ENCODE results near the gene KLF17.
A peak's percentile ranks its signal among the peaks of the same experiment; 100 is the strongest.

KLF17 gene, protein sequence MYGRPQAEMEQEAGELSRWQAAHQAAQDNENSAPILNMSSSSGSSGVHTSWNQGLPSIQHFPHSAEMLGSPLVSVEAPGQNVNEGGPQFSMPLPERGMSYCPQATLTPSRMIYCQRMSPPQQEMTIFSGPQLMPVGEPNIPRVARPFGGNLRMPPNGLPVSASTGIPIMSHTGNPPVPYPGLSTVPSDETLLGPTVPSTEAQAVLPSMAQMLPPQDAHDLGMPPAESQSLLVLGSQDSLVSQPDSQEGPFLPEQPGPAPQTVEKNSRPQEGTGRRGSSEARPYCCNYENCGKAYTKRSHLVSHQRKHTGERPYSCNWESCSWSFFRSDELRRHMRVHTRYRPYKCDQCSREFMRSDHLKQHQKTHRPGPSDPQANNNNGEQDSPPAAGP

DNA sequence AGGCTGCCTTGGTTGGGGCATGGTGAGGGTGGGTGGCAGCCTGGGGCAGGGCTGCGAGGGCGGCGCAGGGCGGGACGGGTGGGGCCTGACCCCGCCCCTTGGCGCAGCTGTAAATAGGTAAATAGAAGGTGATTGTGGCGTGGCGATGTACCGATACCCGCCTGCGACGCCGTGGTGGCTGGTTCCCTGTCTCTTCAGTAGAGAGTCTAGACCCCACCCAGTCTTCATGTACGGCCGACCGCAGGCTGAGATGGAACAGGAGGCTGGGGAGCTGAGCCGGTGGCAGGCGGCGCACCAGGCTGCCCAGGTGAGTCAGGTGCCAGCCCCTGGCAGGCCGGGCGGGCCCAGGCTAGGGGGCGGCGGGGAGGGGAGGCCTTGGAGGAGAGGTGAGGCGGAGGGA is at the start of gene KLF17:
Gene KLF17, plus strand, starts transcription at position 140 of the 400 bp plus-strand sequence. Its CDS starts 87 bp downstream, at position 227.
- FAIRE-seq = no peak

DNA sequence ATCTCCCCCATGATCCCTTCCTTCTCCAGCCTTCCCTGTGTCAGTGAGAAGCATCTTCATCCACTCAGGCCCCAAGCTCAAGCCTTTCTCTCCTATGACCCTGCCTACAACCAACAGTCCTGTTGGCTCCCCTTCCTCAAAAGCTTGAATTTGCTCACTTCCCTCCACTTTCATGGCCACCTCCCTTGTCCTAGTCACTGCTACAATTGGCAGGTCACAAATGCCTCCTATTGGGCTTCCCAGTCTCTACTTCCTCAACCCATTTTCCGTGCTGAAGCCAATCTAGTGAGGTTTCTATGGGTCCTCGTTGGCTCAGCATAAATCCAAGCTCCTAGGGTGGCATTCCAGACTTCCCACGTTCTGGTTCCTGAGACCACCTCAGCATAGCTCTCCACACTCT is 47.2 kb upstream of the KLF17 start:
- FAIRE-seq = no peak

DNA sequence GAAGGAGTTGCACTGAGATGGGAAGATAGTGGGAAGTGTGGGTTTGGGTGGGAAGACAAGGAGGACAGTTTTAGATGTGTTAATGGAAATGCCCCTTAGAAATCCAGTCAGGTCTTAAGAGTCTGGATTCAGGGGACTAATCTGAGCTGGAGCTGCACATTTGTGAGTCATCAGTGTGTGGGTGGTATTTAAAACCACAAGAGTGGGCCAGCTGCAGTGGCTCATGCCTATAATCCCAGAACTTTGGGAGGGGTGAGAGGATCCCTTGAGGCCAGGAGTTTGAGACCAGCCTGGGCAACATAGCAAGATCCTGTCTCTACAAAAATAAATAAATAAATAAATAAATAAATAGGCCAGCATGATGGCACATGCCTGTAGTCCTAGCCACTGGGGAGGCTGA is 46.4 kb upstream of the KLF17 start:
- FAIRE-seq = no peak

DNA sequence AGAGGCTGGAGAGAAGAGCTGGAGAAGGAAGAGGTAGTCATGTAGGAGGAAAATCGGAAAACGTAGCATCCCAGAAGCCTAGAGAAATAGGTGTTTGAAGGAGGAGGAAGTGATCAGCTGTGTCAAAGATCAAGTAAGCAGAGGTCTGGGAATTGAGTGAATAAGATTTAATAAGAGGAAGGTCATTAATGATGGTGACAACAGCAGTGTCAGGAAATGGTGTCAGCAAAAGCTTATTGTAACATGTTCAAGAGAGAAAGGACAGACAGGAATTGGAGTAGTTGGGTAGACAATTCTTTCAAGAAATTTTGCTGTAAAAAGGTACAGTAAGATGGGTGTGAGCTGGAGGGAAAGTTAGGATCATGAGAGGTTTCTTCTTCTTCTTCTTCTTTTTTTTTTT is 45.8 kb upstream of the KLF17 start:
- no peak for FAIRE-seq

DNA sequence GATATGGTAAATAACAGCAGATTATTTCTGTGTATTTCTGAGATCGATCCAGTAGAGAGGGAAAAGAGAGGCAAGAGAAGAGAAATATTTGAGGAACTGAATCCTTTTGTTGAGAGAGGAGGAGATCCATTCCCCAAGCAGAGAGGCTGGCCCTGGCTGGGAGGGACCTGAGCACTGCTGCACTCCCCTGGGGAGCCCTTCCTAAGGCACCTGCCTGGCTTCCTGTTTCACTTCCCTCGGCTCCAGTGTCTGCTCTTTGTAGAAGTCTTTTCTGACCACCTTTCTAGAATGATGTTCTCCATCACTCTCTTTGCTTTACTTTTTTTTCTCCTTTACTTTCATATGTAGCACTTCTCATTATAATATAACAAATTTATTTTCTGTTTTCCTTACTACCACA is 45.1 kb upstream of the KLF17 start:
- FAIRE-seq = no peak

DNA sequence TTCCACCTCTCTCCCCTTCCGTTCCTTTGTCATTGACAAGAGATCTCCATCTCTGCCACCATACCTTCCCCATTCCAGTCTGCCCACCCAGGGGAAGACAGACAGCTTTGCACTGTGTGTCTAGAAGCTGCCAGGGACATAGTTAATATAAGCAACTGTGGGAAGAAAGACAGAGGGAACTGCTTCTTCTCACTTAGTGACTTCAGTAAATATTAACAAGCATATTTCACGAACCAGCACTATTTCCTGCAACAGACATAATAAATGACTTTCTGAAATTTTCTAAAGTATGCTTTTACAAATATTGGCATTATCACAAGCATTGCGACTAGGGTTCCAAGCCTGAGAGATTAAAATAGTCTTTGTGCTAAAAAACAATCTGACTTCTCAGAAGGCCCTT is 44.2 kb upstream of the KLF17 start:
- FAIRE-seq = no peak

DNA sequence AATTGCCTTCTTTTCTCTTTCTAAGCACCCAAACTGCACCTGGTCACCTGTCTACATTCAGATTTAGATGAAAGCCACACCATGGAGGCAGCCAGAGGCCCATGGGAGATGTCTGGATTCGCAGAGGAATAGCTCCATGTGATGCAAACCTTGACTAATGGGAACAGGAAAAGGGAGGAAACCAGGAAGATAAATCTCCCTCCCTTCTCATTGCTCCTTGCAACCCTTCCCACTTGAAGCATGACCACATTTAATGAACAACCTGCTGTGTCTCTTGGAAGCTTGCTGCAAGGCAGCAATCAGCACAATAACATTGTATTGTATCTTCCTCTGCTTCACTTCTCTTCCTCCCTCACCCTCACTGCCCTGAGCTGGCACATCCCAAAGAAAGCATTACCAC is 42.6 kb upstream of the KLF17 start:
- FAIRE-seq = no peak

DNA sequence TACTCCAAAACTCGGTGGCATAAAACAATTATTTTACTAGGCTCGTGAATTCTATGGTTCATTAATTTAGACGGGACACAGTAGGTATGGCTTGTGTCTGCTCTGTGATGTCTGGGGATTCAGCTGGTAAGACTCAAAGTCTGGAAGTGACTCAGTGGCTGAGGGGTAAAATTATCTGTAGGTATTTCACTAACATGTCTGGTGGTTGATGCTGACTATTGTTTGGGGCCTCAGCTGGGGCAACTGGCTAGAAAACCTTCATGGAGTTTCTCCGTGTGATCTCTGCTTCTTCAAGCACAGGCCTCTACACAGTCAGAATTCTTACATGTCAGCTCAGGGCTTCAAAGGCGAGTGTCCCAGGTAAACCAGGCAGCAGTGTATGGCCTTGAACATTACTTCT is 41.2 kb upstream of the KLF17 start:
- FAIRE-seq = no peak

DNA sequence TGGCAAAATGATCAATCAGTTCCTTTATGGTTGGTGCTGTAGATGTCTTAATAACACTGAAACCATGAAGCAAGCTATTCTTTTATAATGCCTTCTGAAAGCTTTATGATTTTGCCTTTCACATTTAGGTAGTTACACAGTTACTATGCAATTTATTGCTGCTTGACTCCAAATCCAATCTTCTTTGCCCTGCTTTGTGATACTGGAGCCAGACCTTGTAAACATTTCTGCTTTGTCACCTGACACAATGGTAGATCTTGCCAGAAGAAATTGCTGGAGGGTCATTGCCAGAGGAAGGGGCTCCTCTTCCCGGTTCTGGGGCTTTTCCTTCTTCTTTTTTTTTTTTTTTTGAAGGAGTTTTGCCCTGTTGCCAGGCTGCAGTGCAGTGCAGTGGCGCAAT is 40.5 kb upstream of the KLF17 start:
- no peak for FAIRE-seq

DNA sequence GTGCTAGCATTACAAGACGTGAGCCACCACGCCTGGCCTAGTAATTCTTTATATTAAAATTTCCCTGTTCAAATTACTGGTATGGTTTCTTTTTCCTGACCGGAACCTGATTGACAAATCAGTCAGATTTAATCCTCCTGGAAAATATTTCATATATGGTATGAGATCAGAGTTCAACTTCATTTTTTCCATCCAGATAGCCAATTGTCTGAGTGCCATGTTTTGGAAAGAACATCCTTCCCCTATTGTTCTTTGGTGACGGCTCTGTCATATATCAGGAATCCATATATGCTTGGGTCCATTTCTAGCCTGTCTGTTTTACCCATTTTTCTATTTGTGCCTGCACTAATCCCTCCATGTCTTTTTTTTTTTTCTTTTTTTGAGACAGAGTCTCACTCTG is 39.1 kb upstream of the KLF17 start:
- FAIRE-seq = no peak

DNA sequence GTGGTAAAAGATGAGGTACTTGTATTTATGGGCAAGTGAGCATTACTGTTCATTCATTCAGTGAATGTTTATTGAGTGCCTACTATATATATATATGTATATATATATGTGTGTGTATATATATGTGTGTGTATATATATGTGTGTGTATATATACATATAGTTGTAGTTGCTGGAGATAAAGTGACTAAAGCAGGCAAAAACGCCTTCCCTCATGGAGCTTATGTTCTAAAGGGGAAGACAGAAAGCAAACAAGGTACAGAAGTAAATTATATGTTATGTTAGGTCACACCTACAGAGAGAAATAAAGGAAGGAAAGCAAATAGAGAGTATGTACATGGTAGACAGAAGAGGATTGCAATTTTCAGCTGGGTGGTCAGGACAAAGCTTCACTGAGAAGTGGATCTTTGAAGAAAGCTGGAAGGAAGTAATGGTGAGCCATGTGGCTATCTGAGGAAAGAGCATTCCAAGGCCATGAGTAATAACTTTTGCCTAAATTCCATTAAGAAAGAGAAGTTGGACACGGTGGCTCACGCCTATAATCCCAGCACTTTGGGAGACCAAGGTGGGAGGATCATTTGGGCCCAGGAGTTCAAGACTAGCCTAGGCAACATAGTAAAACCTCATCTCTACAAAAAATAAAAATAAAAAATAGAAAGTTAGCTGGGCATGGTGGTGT is 33.5 kb upstream of the KLF17 start:
- FAIRE-seq = no peak

DNA sequence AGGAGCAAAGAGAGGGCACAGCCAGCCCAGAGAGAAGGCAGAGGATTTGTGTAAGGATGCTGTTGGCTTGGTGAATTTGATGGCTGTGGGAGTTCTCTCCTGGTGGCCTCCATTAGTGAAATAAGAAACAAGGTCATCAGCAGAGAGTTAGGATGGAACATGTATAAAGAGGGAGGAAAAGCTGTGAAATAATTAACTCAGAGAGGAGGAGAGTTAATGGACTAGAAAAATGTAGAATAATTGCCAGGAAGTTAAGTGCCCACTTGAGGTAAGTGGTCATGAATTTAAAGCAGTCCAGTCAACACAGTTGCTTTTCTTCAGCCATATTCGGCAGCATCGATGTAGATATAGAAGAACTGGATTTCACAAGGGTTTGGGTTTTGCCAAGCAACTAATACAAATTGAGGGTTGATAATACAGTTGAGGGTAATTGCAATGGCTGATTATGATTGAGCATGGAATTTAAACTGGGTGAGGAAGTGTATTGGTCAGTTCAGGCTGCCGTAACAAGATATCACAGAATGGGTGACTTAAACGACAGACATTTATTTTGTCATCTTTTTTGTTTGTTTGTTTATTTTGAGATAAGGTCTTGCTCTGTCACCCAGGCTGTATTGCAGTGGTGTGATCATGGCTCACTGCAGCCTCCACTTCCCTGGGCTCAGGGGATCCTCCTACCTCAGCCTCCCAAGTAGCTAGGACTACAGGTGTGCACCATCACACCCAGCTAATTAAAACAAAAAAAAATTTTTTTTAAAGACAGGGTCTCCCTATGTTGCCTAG is 31.7 kb upstream of the KLF17 start:
- FAIRE-seq = no peak

DNA sequence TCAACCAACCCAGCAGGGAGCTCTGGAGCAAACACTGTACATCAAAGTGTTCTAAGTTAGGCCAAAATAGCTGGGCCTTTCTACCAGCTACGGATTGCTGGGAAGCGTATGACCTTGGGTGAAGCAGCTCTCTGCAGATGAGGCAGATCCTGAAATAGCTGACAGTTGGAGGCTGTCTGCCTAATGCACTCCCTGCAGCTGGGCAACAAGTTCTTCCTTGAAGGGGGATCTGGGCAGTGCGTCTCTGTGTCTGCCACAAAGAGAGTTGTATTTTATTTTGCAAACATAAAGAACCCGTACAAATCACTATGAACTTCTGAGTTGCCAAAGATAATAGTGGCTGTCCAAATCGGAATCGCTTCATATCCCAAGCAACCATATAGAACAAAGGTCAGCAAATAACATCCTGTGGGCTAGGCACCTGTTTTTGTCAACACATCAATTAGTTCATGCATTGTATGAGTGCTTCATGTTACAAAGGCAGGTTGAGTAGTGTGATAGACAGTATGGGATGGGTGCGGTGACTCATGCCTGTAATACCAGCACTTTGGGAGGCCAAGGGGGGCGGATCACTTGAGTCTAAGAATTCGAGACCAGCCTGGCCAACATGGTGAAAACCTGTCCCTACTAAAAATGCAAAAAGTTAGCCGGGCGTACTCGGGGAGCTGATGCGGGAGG is 29.1 kb upstream of the KLF17 start:
- no peak for FAIRE-seq

DNA sequence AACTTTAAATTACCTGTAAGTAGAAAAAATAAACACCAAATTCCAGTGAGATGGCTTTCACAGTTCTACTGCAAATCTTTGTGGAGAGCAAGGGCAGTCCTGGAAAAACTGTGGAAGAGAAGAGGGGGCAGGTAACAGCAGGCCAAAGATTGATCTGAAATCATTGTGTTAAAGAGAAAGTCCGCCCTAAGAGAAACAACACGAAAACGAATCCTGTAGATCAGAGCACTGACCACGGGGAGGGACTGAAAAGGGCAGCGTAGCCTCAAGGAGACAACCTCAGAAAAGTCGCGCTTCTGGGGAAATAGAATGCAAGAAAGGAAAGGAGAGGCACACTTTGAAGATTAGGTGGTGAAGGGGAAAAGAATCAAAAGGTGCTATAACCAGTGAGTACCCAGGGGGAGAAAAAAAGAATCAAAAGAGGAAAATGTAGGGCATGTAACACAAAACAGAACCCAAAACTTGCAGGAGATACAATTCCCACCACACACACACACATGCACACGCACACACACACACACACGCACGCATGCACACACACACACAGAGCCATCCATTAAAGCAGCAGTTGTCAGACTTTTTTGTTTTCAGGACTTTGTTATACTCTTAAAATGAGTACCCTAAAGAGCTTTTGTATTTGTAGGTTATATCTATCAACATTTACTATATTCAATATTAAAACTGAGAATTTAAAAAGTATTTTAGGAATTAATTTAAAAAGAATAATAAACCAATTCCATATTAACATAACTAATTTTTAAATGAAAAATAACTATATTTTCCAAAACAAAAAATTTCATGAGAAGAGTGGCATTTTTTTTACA is 28.0 kb upstream of the KLF17 start:
- FAIRE-seq = peak; percentile 9

DNA sequence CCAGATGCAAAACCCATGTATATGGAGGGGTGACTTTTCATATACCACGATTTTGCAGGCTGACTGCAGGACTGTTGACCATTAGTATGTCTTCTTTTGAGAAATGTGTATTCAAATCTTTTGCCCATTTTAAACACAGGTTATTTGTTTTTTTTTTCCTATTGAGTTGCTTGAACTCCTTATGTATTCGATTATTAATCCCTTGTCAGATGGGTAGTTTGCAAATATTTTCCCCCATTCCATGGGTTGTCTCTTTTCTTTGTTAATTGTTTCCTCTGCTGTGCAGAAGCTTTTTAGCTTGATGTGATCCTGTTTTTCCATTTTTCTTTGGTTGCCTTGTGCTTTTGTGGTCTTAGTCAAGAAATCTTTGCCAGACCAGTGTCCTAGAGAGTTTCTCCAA is 24.6 kb upstream of the KLF17 start:
- no peak for FAIRE-seq

DNA sequence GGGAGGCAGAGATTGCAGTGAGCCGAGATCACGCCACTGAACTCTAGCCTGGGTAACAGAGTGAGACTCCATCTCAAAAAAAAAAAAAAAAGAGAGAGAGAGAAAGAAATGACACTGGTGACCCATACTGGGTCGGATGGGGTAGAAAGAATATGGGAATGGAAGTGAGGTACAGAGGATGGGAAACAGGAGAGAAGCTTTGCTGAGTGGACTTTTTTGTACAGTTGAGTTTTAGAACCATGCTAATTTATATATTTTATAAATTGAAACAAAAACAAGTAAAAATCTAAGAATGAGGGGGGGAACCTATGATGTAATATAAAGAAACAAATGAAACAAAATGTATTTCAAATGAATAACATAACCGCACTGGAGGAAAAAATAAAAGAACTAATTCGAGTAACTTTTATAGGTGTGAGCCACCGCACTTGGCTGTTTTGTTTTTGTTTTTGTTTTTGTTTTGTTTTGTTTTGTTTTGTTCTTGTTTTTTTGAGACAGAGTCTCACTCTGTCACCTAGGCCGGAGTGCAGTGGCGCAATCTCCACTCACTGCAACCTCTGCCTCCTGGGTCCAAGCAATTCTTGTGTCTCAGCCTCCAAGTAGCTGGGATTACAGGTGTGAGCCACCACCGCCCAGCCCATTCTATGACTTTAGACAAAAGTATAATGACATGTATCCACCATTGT is 18.3 kb upstream of the KLF17 start:
- FAIRE-seq = no peak

DNA sequence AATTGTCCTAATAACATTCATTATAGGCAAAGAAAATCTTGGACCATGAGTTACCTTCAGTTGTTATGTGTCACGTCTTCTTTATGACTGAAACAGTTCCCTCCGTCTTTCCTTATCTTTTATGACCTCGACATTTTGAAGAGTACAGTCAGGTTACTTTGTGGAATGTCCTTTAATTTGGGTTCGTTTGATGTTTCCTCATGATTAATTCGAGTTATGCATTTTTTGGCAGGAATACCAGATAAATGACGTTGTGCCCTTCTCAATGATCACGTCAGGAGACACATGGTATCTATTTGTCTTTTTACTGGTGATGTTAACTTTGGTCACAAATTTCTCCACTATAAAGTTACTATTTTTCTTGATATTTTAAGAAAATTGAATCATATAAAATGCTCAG is 17.3 kb upstream of the KLF17 start:
- no peak for FAIRE-seq

DNA sequence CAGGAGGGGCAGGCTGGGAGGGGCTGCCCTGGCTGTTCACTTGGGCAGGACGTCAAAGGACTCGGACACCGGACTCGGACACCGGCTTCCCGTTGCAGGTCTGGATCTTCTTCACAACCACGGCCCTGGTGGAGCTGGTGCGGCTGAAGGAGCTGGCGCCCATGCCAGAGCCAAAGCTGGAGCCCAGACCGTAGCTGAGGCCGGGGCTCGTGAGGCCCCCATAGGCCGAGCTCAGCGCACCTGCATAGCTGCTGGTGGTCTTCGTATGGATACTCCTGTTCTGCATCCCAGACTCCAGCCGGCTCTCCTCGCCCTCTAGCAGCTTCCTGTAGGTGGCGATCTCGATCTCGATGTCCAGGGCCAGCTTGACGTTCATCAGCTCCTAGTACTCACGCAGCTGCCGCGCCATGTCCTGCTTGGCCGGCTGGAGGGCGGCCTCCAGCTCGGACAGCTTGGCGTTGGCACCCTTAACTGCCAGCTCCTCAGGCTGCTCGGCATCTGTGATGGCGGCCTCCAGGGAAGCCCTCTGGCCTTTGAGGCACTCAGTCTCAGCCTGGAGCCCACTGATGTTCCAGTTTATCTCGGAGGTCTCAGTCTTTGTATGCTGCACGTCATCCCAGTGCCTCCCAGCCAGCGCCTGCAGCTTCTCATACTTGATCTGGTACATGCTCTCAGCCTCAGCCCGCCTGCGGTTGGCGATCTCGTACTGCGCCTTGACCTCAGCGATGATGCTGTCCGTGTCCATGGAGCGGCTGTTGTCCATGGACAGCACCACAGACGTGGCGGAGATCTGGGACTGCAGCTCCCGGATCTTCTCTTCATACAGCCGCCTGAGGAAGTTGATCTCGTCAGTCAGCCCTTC is 15.1 kb upstream of the KLF17 start:
- FAIRE-seq = no peak

DNA sequence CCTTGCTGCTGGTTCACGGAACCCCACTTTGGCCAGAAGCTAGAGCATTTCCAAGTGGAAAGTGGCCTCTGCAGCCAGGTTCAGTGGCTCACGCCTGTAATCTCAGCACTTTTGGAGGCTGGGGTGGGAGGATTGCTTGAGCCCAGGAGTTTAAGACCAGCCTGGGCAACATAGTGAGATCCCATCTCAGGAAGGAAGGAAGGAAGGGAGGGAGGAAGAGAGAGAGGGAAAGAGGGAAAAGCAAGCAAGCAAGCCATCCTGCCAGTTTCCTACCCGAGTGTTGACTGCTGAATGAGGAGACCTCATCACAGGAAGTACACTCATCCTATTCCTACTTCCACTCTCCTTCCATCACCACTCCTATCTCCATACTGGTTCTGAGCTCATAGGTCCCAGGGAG is 12.8 kb upstream of the KLF17 start:
- FAIRE-seq = no peak

DNA sequence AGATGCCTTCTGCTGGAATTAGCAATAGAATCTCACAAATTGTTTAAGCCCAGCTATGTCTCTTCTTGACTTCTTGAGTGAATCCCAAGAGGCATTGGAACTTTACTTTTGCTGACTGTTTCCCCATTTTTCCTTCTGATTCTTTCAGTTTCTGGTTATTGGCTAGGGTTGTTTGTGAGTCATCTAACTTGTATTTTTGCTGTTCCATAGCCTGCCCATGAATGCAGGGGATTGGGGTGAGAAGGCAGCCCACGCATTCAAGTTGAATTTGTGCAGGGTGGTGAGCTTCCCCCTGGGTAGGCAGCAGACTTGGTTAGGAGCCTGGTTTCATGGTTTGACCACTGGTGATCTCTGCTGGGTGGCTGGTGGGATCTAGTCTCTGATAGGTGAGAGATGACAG is 10.4 kb upstream of the KLF17 start:
- no peak for FAIRE-seq

DNA sequence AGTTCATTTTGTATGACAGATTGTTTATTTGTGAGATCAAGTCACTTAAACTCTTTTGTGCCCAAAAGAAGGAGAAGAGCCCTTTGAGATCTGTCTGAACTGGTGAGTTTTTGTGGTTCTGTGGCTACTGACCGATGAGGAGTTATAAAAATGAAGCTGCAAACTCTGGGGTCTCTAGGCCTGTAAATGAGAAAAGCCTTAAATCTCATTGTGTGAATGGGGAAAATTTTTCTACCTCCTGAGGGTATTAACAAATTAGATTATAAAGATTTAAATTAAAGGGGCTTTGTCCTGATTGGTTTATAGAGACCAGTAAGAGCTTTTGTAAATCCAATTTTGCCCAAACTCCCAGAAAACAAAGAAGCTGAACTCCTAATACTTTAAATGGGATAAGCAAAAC is 9.7 kb upstream of the KLF17 start:
- FAIRE-seq = no peak

Measured in A204.1 (cell line).